ENCODE measurements around the gene FOXN4.

Gene FOXN4

GRCh38 chr12:109305547-109305946 is 3.5 kb downstream of the FOXN4 start:
- no peak for DNase-seq (ENCODE audit: low read depth in 2 of 2)

GRCh38 chr12:109304485-109304884 is 4.6 kb downstream of the FOXN4 start:
- no peak for DNase-seq (ENCODE audit: low read depth in 2 of 2)

- no peak for DNase-seq (ENCODE audit: low read depth in 2 of 2)
Measured at GRCh38 chr12:109302770-109303169, 6.3 kb downstream of the FOXN4 start.

GRCh38 chr12:109302358-109302757 is 6.7 kb downstream of the FOXN4 start:
- DNase-seq (ENCODE audit: low read depth in 2 of 2), result no peak

- no peak for DNase-seq (ENCODE audit: low read depth in 2 of 2)
Measured at GRCh38 chr12:109301643-109302168, 7.4 kb downstream of the FOXN4 start.

- no peak for DNase-seq (ENCODE audit: low read depth in 2 of 2)
Measured at GRCh38 chr12:109299849-109300248, 9.2 kb downstream of the FOXN4 start.

GRCh38 chr12:109296431-109296830 is 12.7 kb downstream of the FOXN4 start:
- DNase-seq (ENCODE audit: low read depth in 2 of 2), result no peak

- DNase-seq (ENCODE audit: low read depth in 2 of 2), result no peak
Measured at GRCh38 chr12:109295764-109296425, 13.2 kb downstream of the FOXN4 start.

- DNase-seq (ENCODE audit: low read depth in 2 of 2), result no peak
Measured at GRCh38 chr12:109294286-109294796, 14.7 kb downstream of the FOXN4 start.

- DNase-seq (ENCODE audit: low read depth in 2 of 2), result no peak
Measured at GRCh38 chr12:109293106-109293505, 16.0 kb downstream of the FOXN4 start.

GRCh38 chr12:109292342-109292711 is 16.8 kb downstream of the FOXN4 start:
- DNase-seq (ENCODE audit: low read depth in 2 of 2), result no peak

GRCh38 chr12:109291521-109292341 is 17.4 kb downstream of the FOXN4 start:
- DNase-seq (ENCODE audit: low read depth in 2 of 2), result no peak

- no peak for DNase-seq (ENCODE audit: low read depth in 2 of 2)
Measured at GRCh38 chr12:109291117-109291516, 18.0 kb downstream of the FOXN4 start.

- no peak for DNase-seq (ENCODE audit: low read depth in 2 of 2)
Measured at GRCh38 chr12:109290061-109290460, 19.0 kb downstream of the FOXN4 start.

- no peak for DNase-seq (ENCODE audit: low read depth in 2 of 2)
Measured at GRCh38 chr12:109289551-109289950, 19.5 kb downstream of the FOXN4 start.

- no peak for DNase-seq (ENCODE audit: low read depth in 2 of 2)
Measured at GRCh38 chr12:109289004-109289403, 20.1 kb downstream of the FOXN4 start.

- no peak for DNase-seq (ENCODE audit: low read depth in 2 of 2)
Measured at GRCh38 chr12:109288571-109288970, 20.5 kb downstream of the FOXN4 start.

GRCh38 chr12:109287811-109288469 is 21.1 kb downstream of the FOXN4 start:
- no peak for DNase-seq (ENCODE audit: low read depth in 2 of 2)

- no peak for DNase-seq (ENCODE audit: low read depth in 2 of 2)
Measured at GRCh38 chr12:109287181-109287580, 21.9 kb downstream of the FOXN4 start.

GRCh38 chr12:109286652-109287051 is 22.4 kb downstream of the FOXN4 start:
- DNase-seq (ENCODE audit: low read depth in 2 of 2), result no peak

GRCh38 chr12:109286252-109286651 is 22.8 kb downstream of the FOXN4 start:
- no peak for DNase-seq (ENCODE audit: low read depth in 2 of 2)

GRCh38 chr12:109284392-109284791 is 24.7 kb downstream of the FOXN4 start:
- DNase-seq (ENCODE audit: low read depth in 2 of 2), result no peak

Data from stimulated activated CD4-positive, alpha-beta T cell treated with anti-CD3 and anti-CD28 coated beads, Interleukin-1b, Interleukin-23, amount 100 ng/mL, for 4 hours (primary cell).